Cardiac muscle cell (in vitro differentiated cells and primary cell): ENCODE measurements around the gene TULP3. TPM values are rescaled to one million over a fixed set of nuclear protein-coding genes. Genes with fewer than 3 reads are reported as not detected.
A peak's percentile ranks its signal among the peaks of the same experiment; 100 is the strongest.

Experiments
- DNase-seq, 2 donors: peaks; one replicate each; pipeline versions ENCODE4 v3.0.0 to v3.0.0-alpha.2; 2010 to 2017; ENCODE audit warnings: low read depth in 1 of 2, low spot score in 1 of 2
- H3K27ac ChIP-seq: fragments of 200-600 bp; sonication (generic); 2 replicates; pipeline ENCODE4 v1.5.1; 2016
- H3K27me3 ChIP-seq: fragments of 200-600 bp; sonication (generic); 2 replicates; pipeline ENCODE4 v1.6.0; 2016; ENCODE audit warnings: control low read depth
- H3K36me3 ChIP-seq: fragments of 200-600 bp; sonication (generic); 2 replicates; pipeline ENCODE4 v1.5.1; 2016; ENCODE audit warnings: control low read depth
- H3K4me1 ChIP-seq: fragments of 200-600 bp; sonication (generic); 2 replicates; pipeline ENCODE4 v1.8.1; 2017; ENCODE audit warnings: low read depth, mild to moderate bottlenecking, mixed run types
- H3K4me3 ChIP-seq: fragments of 200-600 bp; sonication (generic); 2 replicates; pipeline ENCODE4 v1.5.1; 2016; ENCODE audit warnings: mild to moderate bottlenecking
- H3K9me3 ChIP-seq: fragments of 200-600 bp; sonication (generic); 2 replicates; pipeline ENCODE4 v1.5.1; 2017; ENCODE audit warnings: low read depth, mild to moderate bottlenecking, control low read depth
- CTCF ChIP-seq: IDR thresholded peaks from 2 replicates; pipeline ENCODE4 v1.5.1; 2012; ENCODE audit warnings: low read depth, mild to moderate bottlenecking, low read length
- polyA plus RNA-seq: library from polyadenylated mRNA; unstranded; fragments of >200 nt; fragmentation: Nextera tagmentation; extraction: Ambion mirVana; gene quantifications from 2 replicates; pipeline ENCODE4 v1.2.1, GENCODE V29; 2016
- total RNA-seq: library from RNA; depleted of rRNA; stranded (reverse); fragments of >200 nt; gene quantifications from 2 replicates; pipeline ENCODE4 v1.2.3, GENCODE V29; 2016

The TULP3 gene
- total and polyA plus RNA-seq, 2 experiments from 2014 or later, result 19.5 to 30.4 TPM

GRCh38 chr12:2959505-2960389 is 69.1 kb downstream of the TULP3 start:
- DNase-seq, result peak; percentile 63 to 66
- Histone ChIP-seq H3K4me3 (peak overlapping the region; percentile 65), H3K4me1 (peaks cover 29% of the 10 kb centered on the region), H3K27me3 (no peaks in the 10 kb centered on the region), H3K36me3 (no peaks in the 10 kb centered on the region), H3K27ac (peak overlapping the region; percentile 93), H3K9me3 (no peaks in the 10 kb centered on the region)
- no peak for TF ChIP-seq CTCF

- Histone ChIP-seq H3K36me3 (no peaks in the 10 kb centered on the region), H3K4me3 (peak overlapping the region; percentile 65), H3K9me3 (no peaks in the 10 kb centered on the region), H3K27ac (peak overlapping the region; percentile 93), H3K27me3 (no peaks in the 10 kb centered on the region), H3K4me1 (peaks cover 29% of the 10 kb centered on the region)
- TF ChIP-seq CTCF, result no peak
- no peak for DNase-seq
Measured at GRCh38 chr12:2960390-2960956, 69.8 kb downstream of the TULP3 start.

GRCh38 chr12:2960996-2961616 is 70.4 kb downstream of the TULP3 start:
- no peak for TF ChIP-seq CTCF
- H3K27ac ChIP-seq, result peak overlapping the region; percentile 93
- DNase-seq, result no peak
- H3K36me3 ChIP-seq, result no peaks in the 10 kb centered on the region
- no peaks in the 10 kb centered on the region for H3K9me3 ChIP-seq
- peaks cover 29% of the 10 kb centered on the region for H3K4me1 ChIP-seq
- no peaks in the 10 kb centered on the region for H3K27me3 ChIP-seq
- H3K4me3 ChIP-seq, result peak overlapping the region; percentile 65

GRCh38 chr12:2961705-2962104 is 71.0 kb downstream of the TULP3 start:
- DNase-seq, result no peak
- no peak overlapping the region for H3K4me3 ChIP-seq
- no peak for TF ChIP-seq CTCF
- H3K36me3 ChIP-seq, result no peaks in the 10 kb centered on the region
- no peaks in the 10 kb centered on the region for H3K9me3 ChIP-seq
- H3K27ac ChIP-seq, result no peak overlapping the region
- H3K27me3 ChIP-seq, result no peaks in the 10 kb centered on the region
- H3K4me1 ChIP-seq, result peaks cover 29% of the 10 kb centered on the region

GRCh38 chr12:2963154-2963759 is 72.6 kb downstream of the TULP3 start:
- peaks cover 23% of the 10 kb centered on the region for H3K4me1 ChIP-seq
- H3K27ac ChIP-seq, result peak overlapping the region; percentile 29
- TF ChIP-seq CTCF, result no peak
- H3K27me3 ChIP-seq, result no peaks in the 10 kb centered on the region
- no peaks in the 10 kb centered on the region for H3K36me3 ChIP-seq
- no peaks in the 10 kb centered on the region for H3K9me3 ChIP-seq
- DNase-seq, result no peak
- no peak overlapping the region for H3K4me3 ChIP-seq
